Prostate gland (tissue), 2 donors: ENCODE results near the gene TMPRSS4.

ENCODE experiments used
- CTCF ChIP-seq, 4 experiments: fragments of 200-600 bp in 2 of 4; fragments of 450-650 bp in 2 of 4; sonication (generic) in 2 of 4; IDR thresholded peaks; 1 replicate in 3 of 4; 2 replicates in 1 of 4; pipeline ENCODE4 v1.5.1; 2016 to 2019; ENCODE audit warnings: antibody characterized with exemption in 4 of 4, mild to moderate bottlenecking in 2 of 4, moderate library complexity in 2 of 4
- POLR2A ChIP-seq: fragments of 450-650 bp; IDR thresholded peaks from one replicate; pipeline ENCODE4 v1.6.1; 2016; ENCODE audit warnings: antibody characterized with exemption, mild to moderate bottlenecking
- POLR2AphosphoS5 ChIP-seq: sonication (generic); formaldehyde crosslinking; IDR thresholded peaks from one replicate; pipeline ENCODE4 v1.6.1; 2017; ENCODE audit warnings: antibody characterized with exemption

GRCh38 chr11:118105657-118106305 lies 28.9 kb downstream of the TMPRSS4 start:
- TF ChIP-seq POLR2A (no peak), CTCF (IDR thresholded peaks at IDR 0.05) (no peak), POLR2AphosphoS5 (no peak)
